K562 (cell line): ENCODE data around the gene SLC16A5. TPM values are rescaled to one million over a fixed set of nuclear protein-coding genes. Genes with fewer than 3 reads are reported as not detected.

Experiments used
- CBX3 ChIP-seq, 2 experiments: IDR thresholded peaks; 1 replicate in 1 of 2; 2 replicates in 1 of 2; pipeline ENCODE4 v1.6.1; 2012; ENCODE audit warnings: inconsistent platforms in 2 of 2, low read length in 2 of 2, borderline replicate concordance in 1 of 2, control low read depth in 1 of 2
- CHD7 ChIP-seq: fragments of 200-600 bp; sonication (generic); IDR thresholded peaks from one replicate; pipeline ENCODE4 v1.6.1; 2012; ENCODE audit warnings: mild to moderate bottlenecking, low read depth, low read length, inconsistent platforms
- GATAD2B ChIP-seq: fragments of 450-650 bp; IDR thresholded peaks from 2 replicates; pipeline ENCODE4 v1.6.1; 2017; ENCODE audit warnings: mild to moderate bottlenecking, borderline replicate concordance
- GTF3C2 ChIP-seq: IDR thresholded peaks from 3 replicates; pipeline ENCODE4 v1.6.1; 2011; ENCODE audit warnings: borderline replicate concordance, mild to moderate bottlenecking, moderate library complexity; ENCODE audit not compliant: insufficient read length; ENCODE audit errors: extremely low read depth
- MXI1 ChIP-seq: IDR thresholded peaks from 2 replicates; pipeline ENCODE4 v1.6.1; 2011; ENCODE audit warnings: low read depth, mild to moderate bottlenecking, improper control_type of control experiment, low read length
- PBX2 ChIP-seq, 2 experiments: IDR thresholded peaks in 1 of 2; conservative IDR thresholded peaks in 1 of 2; 2 replicates each; pipeline ENCODE4 v1.6.1; 2016; ENCODE audit warnings: low read depth in 2 of 2, mild to moderate bottlenecking in 1 of 2, missing compliant biosample characterization in 1 of 2, missing genetic modification characterization in 1 of 2, moderate library complexity in 1 of 2
- SIN3B ChIP-seq: fragments of 450-650 bp; IDR thresholded peaks from 2 replicates; pipeline ENCODE4 v1.6.1; 2017; ENCODE audit warnings: low read depth, mild to moderate bottlenecking, moderate library complexity
- SRSF9 ChIP-seq: fragments of 200-400 bp; formaldehyde crosslinking; IDR thresholded peaks from 2 replicates; pipeline ENCODE4 v1.6.1; 2017; ENCODE audit warnings: low read depth, low read length, borderline replicate concordance
- TCF7L2 ChIP-seq: fragments of 150-350 bp; IDR thresholded peaks from 2 replicates; pipeline ENCODE4 v1.6.1; 2016; ENCODE audit warnings: low read depth, mild to moderate bottlenecking, low read length, moderate library complexity
- ZNF444 ChIP-seq: fragments of 250-450 bp; sonication (Bioruptor Pico); IDR thresholded peaks from 2 replicates; pipeline ENCODE4 v1.4.0; 2020; ENCODE audit warnings: mild to moderate bottlenecking, moderate library complexity
- ZNF586 ChIP-seq: fragments of 450-650 bp; formaldehyde crosslinking; conservative IDR thresholded peaks from 2 replicates; pipeline ENCODE4 v1.4.0; 2020; ENCODE audit warnings: mild to moderate bottlenecking, moderate library complexity
- polyA plus RNA-seq, 8 experiments: library from polyadenylated mRNA; depleted of rRNA in 4 of 8; stranded (reverse) in 5 of 8; unstranded in 3 of 8; fragments of >200 nt; fragmentation: Nextera tagmentation in 2 of 8; fragmentation: Illumina TruSeq in 1 of 8; extraction: Ambion mirVana in 2 of 8; extraction: Trizol in 1 of 8; gene quantifications; 2 replicates each; pipeline versions ENCODE4 v1.2.1 to v1.2.3, GENCODE V29; 2011 to 2014; ENCODE audit warnings: inconsistent platforms in 1 of 8, missing spikeins in 1 of 8
- total RNA-seq, 7 experiments: library from RNA; depleted of rRNA in 6 of 7; stranded (reverse); fragments of >200 nt in 6 of 7; fragmentation: Illumina TruSeq in 2 of 7; extraction: Trizol in 2 of 7; gene quantifications; 2 replicates each; pipeline versions ENCODE4 v1.2.1 to v1.2.3, GENCODE V29; 2011 to 2021; ENCODE audit warnings: low replicate concordance in 1 of 7

SLC16A5 gene
- total and polyA plus RNA-seq, 9 of the 15 experiments (the other 6 are each of a cell fraction or from before 2014, with no cell fraction given): 0.06 to 2.6 (median 0.91) TPM

- TF ChIP-seq CBX3 (IDR thresholded peaks at IDR 0.05; ENCODE audit: borderline replicate concordance in 1 of 2, low read length in 2 of 2) (no peak), CHD7 (no peak), GTF3C2 (no peak), GATAD2B (no peak), SIN3B (no peak), ZNF444 (CRISPR knock-in tag) (no peak), ZNF586 (CRISPR knock-in tag) (no peak), SRSF9 (no peak), MXI1 (no peak), PBX2 (CRISPR knock-in tag; IDR thresholded peaks at IDR 0.05; ENCODE audit: low read depth) (no peak), PBX2 (tag; conservative IDR thresholded peaks at IDR 0.05; ENCODE audit: low read depth) (no peak), TCF7L2 (no peak)
Measured at GRCh38 chr17:75074532-75074931, 13.2 kb upstream of the SLC16A5 start (continued).
